HEK293 (cell line): ENCODE data around the gene ONECUT2.

Experiments used
- OSR2 ChIP-seq: fragments of 450-650 bp; formaldehyde crosslinking; IDR thresholded peaks from 2 replicates; pipeline ENCODE4 v1.5.1; 2016; ENCODE audit warnings: missing biosample characterization, missing genetic modification characterization
- ZNF2 ChIP-seq: fragments of 450-650 bp; formaldehyde crosslinking; IDR thresholded peaks from 2 replicates; pipeline ENCODE4 v1.5.1; 2016; ENCODE audit warnings: missing biosample characterization, missing genetic modification characterization
- ZNF274 ChIP-seq, 2 experiments: fragments of 200-500 bp in 1 of 2; fragments of 450-650 bp in 1 of 2; sonication (Bioruptor generic) in 1 of 2; formaldehyde crosslinking in 1 of 2; IDR thresholded peaks; 2 replicates each; pipeline versions ENCODE4 v1.5.1 to v1.6.1; 2014 to 2016; ENCODE audit warnings: borderline replicate concordance in 1 of 2, inconsistent platforms in 1 of 2, low read length in 1 of 2, missing biosample characterization in 1 of 2, missing genetic modification characterization in 1 of 2

- TF ChIP-seq ZNF2 (tag by site-specific recombination) = no peak
- TF ChIP-seq OSR2 (tag by site-specific recombination) = no peak
- no peak for TF ChIP-seq ZNF274 (IDR thresholded peaks at IDR 0.05; ENCODE audit: low read length)
- no peak for TF ChIP-seq ZNF274 (tag by site-specific recombination; IDR thresholded peaks at IDR 0.05; ENCODE audit: borderline replicate concordance)
Measured at GRCh38 chr18:57431002-57431382, 4.2 kb upstream of the ONECUT2 start.
